ENCODE results near the gene ELL.

The ELL gene

DNA sequence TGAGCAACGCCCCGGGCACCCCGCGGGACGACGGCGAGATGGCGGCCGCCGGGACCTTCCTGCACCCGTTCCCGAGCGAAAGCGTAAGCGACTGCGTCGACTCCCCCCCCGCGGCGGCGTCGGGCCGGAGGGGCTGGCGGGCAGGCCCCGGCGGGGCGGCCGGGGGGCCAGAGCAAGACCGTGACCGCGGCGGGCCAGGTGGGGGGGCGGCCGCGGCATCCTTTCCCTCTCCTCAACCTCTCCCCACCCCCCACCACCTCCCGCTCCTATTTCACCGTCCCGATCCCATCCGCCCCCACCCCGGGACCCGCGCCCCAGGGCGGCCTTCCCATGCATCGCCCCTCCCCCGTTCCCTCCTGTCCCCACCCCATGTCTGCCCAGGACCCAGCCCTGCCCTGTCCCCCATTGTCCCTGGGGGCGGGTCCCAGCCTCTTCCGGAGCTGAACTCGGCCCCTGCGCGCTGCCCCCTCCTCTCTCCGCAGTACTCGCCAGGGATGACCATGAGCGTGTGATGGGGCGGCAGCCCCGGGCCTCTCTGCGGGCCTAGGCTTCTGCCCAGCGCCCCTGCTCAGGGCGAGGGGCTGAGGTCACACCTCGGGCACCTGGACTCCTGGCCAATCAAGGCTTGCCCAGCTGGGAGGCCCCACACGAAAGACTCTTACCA is 88.0 kb downstream of the ELL start:
- Histone ChIP-seq H3K27me3 (ENCODE audit: control insufficient read depth in 1 of 2, insufficient read depth in 2 of 2, low read length in 2 of 2) (no peaks in the 10 kb centered on the region), H3K9me3 (ENCODE audit: control insufficient read depth in 1 of 2, low read length in 2 of 2) (no peaks in the 10 kb centered on the region), H3K4me1 (ENCODE audit: control insufficient read depth in 1 of 2, insufficient read depth in 2 of 2, low read length in 2 of 2) (peaks cover 0 to 12% of the 10 kb centered on the region in 2 donors), H3K4me3 (ENCODE audit: low read depth in 1 of 2, low read length in 2 of 2) (no peak overlapping the region), H3K27ac (ENCODE audit: low read depth, low read length) (no peak overlapping the region), H3K9ac (ENCODE audit: low read depth in 1 of 2, low read length in 2 of 2) (no peak overlapping the region), H3K36me3 (ENCODE audit: control insufficient read depth in 1 of 2, insufficient read depth in 2 of 2, low read length in 2 of 2) (peaks cover 0 to 4% of the 10 kb centered on the region in 2 donors)

DNA sequence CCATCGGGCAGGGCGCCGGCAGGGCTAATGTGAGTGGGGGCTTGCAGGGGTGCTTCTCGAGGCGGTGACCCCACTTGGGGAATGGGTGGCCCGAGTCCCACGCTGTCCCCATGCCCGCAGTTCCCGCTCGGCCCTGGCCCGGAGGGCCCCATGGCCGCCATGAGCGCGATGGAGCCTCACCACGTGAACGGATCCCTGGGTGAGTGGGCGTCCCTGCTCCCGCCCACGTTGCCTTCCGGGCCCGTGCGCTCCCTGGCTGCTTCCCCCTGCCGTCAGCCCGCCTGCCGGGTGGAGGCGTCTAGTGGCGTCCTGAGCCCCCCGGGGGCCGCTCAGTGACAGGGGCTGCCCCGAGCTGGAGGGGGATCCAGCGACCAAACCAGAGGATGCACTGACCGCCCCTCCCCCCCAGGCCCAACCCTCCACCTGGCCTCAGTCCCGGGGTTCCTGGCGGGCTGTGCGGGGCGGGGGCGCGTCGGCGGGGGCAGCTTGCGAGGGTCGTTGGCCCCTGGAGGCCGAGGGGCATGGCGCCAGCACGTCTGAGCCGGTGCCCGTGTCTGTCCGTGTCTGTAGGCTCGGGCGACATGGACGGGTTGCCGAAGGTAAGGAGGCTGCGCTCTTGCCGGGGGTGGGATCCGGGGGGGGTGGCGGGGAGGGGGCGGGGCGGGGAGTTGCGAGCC is 88.7 kb downstream of the ELL start:
- Histone ChIP-seq H3K27me3 (ENCODE audit: control insufficient read depth in 1 of 2, insufficient read depth in 2 of 2, low read length in 2 of 2) (no peaks in the 10 kb centered on the region), H3K9ac (ENCODE audit: low read depth in 1 of 2, low read length in 2 of 2) (no peak overlapping the region), H3K4me3 (ENCODE audit: low read depth in 1 of 2, low read length in 2 of 2) (peak overlapping the region in 1 of 2 donors; percentile 53), H3K27ac (ENCODE audit: low read depth, low read length) (no peak overlapping the region), H3K36me3 (ENCODE audit: control insufficient read depth in 1 of 2, insufficient read depth in 2 of 2, low read length in 2 of 2) (peaks cover 0 to 4% of the 10 kb centered on the region in 2 donors), H3K9me3 (ENCODE audit: control insufficient read depth in 1 of 2, low read length in 2 of 2) (no peaks in the 10 kb centered on the region), H3K4me1 (ENCODE audit: control insufficient read depth in 1 of 2, insufficient read depth in 2 of 2, low read length in 2 of 2) (peaks cover 0 to 11% of the 10 kb centered on the region in 2 donors)

- Histone ChIP-seq H3K36me3 (ENCODE audit: control insufficient read depth in 1 of 2, insufficient read depth in 2 of 2, low read length in 2 of 2) (peaks cover 0 to 4% of the 10 kb centered on the region in 2 donors), H3K27ac (ENCODE audit: low read depth, low read length) (no peak overlapping the region), H3K4me3 (ENCODE audit: low read depth in 1 of 2, low read length in 2 of 2) (peak overlapping the region in 1 of 2 donors; percentile 53), H3K9ac (ENCODE audit: low read depth in 1 of 2, low read length in 2 of 2) (no peak overlapping the region), H3K27me3 (ENCODE audit: control insufficient read depth in 1 of 2, insufficient read depth in 2 of 2, low read length in 2 of 2) (no peaks in the 10 kb centered on the region), H3K9me3 (ENCODE audit: control insufficient read depth in 1 of 2, low read length in 2 of 2) (no peaks in the 10 kb centered on the region), H3K4me1 (ENCODE audit: control insufficient read depth in 1 of 2, insufficient read depth in 2 of 2, low read length in 2 of 2) (peaks cover 0 to 7% of the 10 kb centered on the region in 2 donors)
Observed at GRCh38 chr19:18432275-18433014, 89.4 kb downstream of the ELL start.

- Histone ChIP-seq H3K9ac (ENCODE audit: low read depth in 1 of 2, low read length in 2 of 2) (no peak overlapping the region), H3K4me1 (ENCODE audit: control insufficient read depth in 1 of 2, insufficient read depth in 2 of 2, low read length in 2 of 2) (peaks cover 0 to 5% of the 10 kb centered on the region in 2 donors)
Observed at GRCh38 chr19:18431351-18432197, 90.3 kb downstream of the ELL start.

DNA sequence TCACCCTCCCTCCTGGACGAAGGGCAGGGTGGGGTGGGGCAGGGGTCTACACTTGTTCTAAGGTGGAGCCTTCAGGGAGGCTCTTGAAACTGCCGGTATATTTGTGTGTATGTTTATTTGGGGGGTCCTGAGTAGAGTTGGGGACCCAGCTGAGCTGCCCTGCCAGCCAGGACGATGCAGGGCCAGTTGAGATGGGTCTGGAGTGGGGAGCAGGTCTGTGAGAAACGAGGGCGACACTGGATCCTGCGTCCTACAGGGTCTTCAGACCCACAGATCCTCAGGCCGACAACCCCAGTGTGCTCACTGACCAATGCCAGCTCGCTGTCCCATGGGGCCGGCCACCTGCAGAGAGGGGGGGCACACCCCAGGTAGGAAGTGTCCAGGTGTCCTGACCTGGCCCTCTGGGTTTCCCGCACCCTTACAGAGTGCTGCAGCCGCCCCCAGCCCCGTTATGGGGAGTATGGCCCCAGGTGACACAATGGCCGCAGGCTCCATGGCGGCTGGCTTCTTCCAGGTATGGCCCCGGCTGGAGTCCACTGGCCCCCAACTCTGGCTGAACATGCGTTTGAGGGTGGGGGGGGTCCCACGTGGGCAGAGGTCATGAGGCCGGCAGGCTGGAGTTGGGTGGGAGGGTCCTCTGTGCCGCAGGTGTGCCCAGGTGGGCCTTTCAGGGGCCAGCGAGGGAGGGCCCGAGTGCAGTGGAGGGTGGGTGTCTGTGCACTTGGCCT is 91.3 kb downstream of the ELL start:
- Histone ChIP-seq H3K36me3 (ENCODE audit: control insufficient read depth in 1 of 2, insufficient read depth in 2 of 2, low read length in 2 of 2) (peaks cover 0 to 3% of the 10 kb centered on the region in 2 donors), H3K9ac (ENCODE audit: low read depth in 1 of 2, low read length in 2 of 2) (no peak overlapping the region), H3K27ac (ENCODE audit: low read depth, low read length) (no peak overlapping the region), H3K4me1 (ENCODE audit: control insufficient read depth in 1 of 2, insufficient read depth in 2 of 2, low read length in 2 of 2) (peaks cover 4% of the 10 kb centered on the region in 2 donors), H3K4me3 (ENCODE audit: low read depth in 1 of 2, low read length in 2 of 2) (no peak overlapping the region), H3K27me3 (ENCODE audit: control insufficient read depth in 1 of 2, insufficient read depth in 2 of 2, low read length in 2 of 2) (no peaks in the 10 kb centered on the region), H3K9me3 (ENCODE audit: control insufficient read depth in 1 of 2, low read length in 2 of 2) (no peaks in the 10 kb centered on the region)

More at GRCh38 chr19:18431351-18432197, 90.3 kb downstream of the ELL start:
- H3K9me3 ChIP-seq (ENCODE audit: control insufficient read depth in 1 of 2, low read length in 2 of 2) = no peaks in the 10 kb centered on the region
- no peak overlapping the region for H3K27ac ChIP-seq (ENCODE audit: low read depth, low read length)
- no peaks in the 10 kb centered on the region for H3K27me3 ChIP-seq (ENCODE audit: control insufficient read depth in 1 of 2, insufficient read depth in 2 of 2, low read length in 2 of 2)
- H3K36me3 ChIP-seq (ENCODE audit: control insufficient read depth in 1 of 2, insufficient read depth in 2 of 2, low read length in 2 of 2) = peaks cover 0 to 4% of the 10 kb centered on the region in 2 donors
- H3K4me3 ChIP-seq (ENCODE audit: low read depth in 1 of 2, low read length in 2 of 2) = no peak overlapping the region

DNA sequence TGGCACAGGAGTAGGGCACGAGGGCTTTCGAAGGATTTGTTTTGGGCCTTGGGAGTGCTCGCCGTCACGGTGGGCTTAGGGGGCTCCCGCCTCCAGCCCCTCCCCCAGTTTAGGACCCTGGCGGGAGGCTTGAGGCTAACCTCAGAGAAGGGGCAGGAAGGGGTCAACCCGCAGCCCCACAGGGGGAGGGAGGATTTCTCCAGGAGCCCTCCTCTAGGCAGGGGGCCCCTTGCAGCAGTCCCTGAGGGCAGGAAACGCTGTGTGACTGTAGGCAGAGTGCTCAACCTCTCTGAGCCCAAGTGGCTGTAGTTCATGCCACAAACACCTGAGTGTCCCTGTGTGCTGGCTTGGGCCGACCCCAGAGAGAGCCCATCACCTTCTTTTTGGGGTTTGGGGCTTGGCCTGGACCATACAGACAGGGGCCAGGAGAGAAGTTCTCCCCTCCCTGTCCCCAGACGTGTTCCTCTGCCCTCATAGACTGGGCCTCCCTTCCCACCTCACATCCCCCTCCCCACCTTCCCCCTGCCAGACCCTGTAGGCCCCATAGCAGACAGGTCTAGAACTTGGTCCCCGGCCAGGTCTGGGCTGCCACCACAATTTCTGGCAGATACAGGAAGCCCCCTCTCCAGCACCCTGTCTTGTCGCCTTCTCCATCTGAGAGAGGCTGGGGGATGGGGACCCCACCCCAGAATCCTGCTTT is 92.0 kb downstream of the ELL start:
- Histone ChIP-seq H3K9me3 (ENCODE audit: control insufficient read depth in 1 of 2, low read length in 2 of 2) (no peaks in the 10 kb centered on the region), H3K4me3 (ENCODE audit: low read depth in 1 of 2, low read length in 2 of 2) (no peak overlapping the region), H3K9ac (ENCODE audit: low read depth in 1 of 2, low read length in 2 of 2) (no peak overlapping the region), H3K27ac (ENCODE audit: low read depth, low read length) (peak overlapping the region; percentile 32), H3K36me3 (ENCODE audit: control insufficient read depth in 1 of 2, insufficient read depth in 2 of 2, low read length in 2 of 2) (no peaks in the 10 kb centered on the region), H3K4me1 (ENCODE audit: control insufficient read depth in 1 of 2, insufficient read depth in 2 of 2, low read length in 2 of 2) (peaks cover 5 to 8% of the 10 kb centered on the region in 2 donors), H3K27me3 (ENCODE audit: control insufficient read depth in 1 of 2, insufficient read depth in 2 of 2, low read length in 2 of 2) (no peaks in the 10 kb centered on the region)

DNA sequence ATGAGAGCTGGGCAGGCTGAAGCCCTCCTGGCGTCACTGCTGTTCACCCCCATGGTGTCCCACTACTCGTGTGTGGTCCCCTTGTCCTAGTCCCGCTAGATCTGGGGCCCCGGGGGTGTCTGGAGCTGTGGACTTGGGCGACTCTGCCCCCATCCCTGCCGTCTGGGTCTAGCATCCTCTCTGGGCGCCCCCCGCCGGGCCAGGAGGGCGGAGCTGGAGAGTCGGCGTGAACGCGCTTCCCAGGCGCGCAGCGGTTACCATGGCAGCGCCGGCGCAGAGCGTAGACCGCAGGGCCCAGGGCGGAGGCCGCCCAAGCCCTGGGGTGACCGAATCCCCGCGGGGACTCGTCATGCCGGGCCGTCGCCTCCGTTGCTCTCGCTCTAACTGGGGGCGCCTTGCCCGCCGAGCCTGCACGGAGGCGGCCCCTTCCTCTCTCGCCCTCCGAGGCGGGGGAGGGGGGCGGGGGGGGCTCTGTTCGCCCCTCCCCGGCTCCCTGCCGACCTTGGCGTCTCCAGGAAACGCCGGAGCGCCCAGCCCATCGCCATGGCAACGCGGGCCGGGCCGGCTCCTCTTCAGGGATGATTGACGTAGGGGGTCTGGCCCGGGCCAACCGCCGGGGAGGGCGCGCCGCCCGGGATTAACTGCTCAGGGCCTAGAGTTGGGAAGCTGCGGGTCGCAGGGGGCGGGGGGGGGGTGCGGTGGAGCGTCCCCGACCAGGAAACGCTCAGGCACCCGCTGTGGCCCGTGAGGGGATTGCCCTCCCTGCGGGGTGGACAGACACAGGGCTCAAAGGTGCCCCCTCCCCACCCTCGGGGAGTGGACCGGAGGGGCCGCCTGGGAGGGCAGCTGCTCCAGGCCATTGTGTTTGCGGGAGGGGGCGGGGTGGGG is 92.8 kb downstream of the ELL start:
- H3K4me1 ChIP-seq (ENCODE audit: control insufficient read depth in 1 of 2, insufficient read depth in 2 of 2, low read length in 2 of 2) = peaks cover 6 to 10% of the 10 kb centered on the region in 2 donors
- H3K9ac ChIP-seq (ENCODE audit: low read depth in 1 of 2, low read length in 2 of 2) = no peak overlapping the region
- H3K4me3 ChIP-seq (ENCODE audit: low read depth in 1 of 2, low read length in 2 of 2) = peak overlapping the region in 1 of 2 donors; percentile 28
- peak overlapping the region; percentile 32 for H3K27ac ChIP-seq (ENCODE audit: low read depth, low read length)
- H3K27me3 ChIP-seq (ENCODE audit: control insufficient read depth in 1 of 2, insufficient read depth in 2 of 2, low read length in 2 of 2) = no peaks in the 10 kb centered on the region
- no peaks in the 10 kb centered on the region for H3K36me3 ChIP-seq (ENCODE audit: control insufficient read depth in 1 of 2, insufficient read depth in 2 of 2, low read length in 2 of 2)
- no peaks in the 10 kb centered on the region for H3K9me3 ChIP-seq (ENCODE audit: control insufficient read depth in 1 of 2, low read length in 2 of 2)

DNA sequence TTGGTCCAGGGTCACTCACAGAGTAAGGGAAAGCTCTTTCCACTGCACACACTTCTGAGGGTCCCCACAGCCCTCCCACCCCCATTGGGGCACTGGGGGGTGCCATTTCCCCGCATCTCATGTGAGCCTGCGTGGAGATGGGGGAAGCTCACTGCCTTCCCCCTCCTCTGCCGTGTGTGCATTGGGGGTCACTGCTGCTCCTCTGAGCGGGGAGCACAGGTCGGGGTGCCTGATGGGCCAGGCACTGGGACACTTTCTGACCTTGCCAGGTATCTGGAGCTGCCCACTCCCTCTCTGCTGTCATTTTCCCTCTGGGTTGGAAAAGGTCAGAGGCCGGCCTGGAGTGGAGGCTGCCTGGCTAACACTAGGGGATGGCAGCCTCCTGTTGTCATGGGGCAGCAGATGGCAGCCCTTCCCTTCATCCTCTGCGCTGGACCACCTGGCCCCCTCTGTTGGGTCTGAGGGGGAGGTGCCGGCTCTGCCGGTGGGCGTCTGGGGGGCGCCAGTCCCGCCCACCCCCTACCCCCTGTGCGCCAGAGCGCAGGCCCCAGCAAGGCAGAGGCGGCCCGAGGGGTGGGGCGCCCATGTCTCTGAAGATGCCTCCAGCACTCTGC is 93.6 kb downstream of the ELL start:
- H3K4me3 ChIP-seq (ENCODE audit: low read depth in 1 of 2, low read length in 2 of 2) = no peak overlapping the region
- no peak overlapping the region for H3K9ac ChIP-seq (ENCODE audit: low read depth in 1 of 2, low read length in 2 of 2)
- peaks cover 13 to 16% of the 10 kb centered on the region in 2 donors for H3K4me1 ChIP-seq (ENCODE audit: control insufficient read depth in 1 of 2, insufficient read depth in 2 of 2, low read length in 2 of 2)
- H3K27ac ChIP-seq (ENCODE audit: low read depth, low read length) = no peak overlapping the region
- H3K27me3 ChIP-seq (ENCODE audit: control insufficient read depth in 1 of 2, insufficient read depth in 2 of 2, low read length in 2 of 2) = no peaks in the 10 kb centered on the region
- no peaks in the 10 kb centered on the region for H3K36me3 ChIP-seq (ENCODE audit: control insufficient read depth in 1 of 2, insufficient read depth in 2 of 2, low read length in 2 of 2)
- no peaks in the 10 kb centered on the region for H3K9me3 ChIP-seq (ENCODE audit: control insufficient read depth in 1 of 2, low read length in 2 of 2)
